ENCODE measurements around the gene TMEM260. TPM values are rescaled to one million over a fixed set of nuclear protein-coding genes. Genes with fewer than 3 reads are reported as not detected.

The TMEM260 gene
- total RNA-seq (10 to 100 TPM in 1 of 10 donors, 1 to 10 TPM in 9; 4.7 to 10.1 (median 5.2) TPM), polyA plus RNA-seq (1 to 10 TPM; 2.5 to 8.6 TPM)
- long read RNA-seq, donor 1, partial matches to known transcripts, result 2 of 5 reads
- long read RNA-seq, donor 1, other reads (novel, unspliced or antisense), result 3 of 5 reads
- long read RNA-seq, donor 2, partial matches to known transcripts, result 2 of 6 reads
- long read RNA-seq, donor 2, other reads (novel, unspliced or antisense), result 4 of 6 reads
- long read RNA-seq, donor 3, full-length matches to known transcripts, result 5 of 12 reads
- long read RNA-seq, donor 3, partial matches to known transcripts, result 1 of 12 reads
- long read RNA-seq, donor 3, other reads (novel, unspliced or antisense), result 6 of 12 reads

GRCh38 chr14:56579345-56580220, at the start of gene TMEM260:
Gene TMEM260 (plus strand): TSS chr14:56579798. CDS start chr14:56579915, 117 bp downstream.
- WGBS, 2 donors, result 0% methylated on average over 60 of the region's 60 CpGs
- no peaks in the 10 kb centered on the region for H3K9me3 ChIP-seq
- H3K36me3 ChIP-seq, result no peaks in the 10 kb centered on the region
- TF ChIP-seq CTCF (IDR thresholded peaks at IDR 0.05), result peak; percentile 83 to 98 (median 94)
- DNase-seq, result peak; percentile 86 to 87
- intact Hi-C loops (cut with DNase I), result no loop called here
- H3K27me3 ChIP-seq, result no peaks in the 10 kb centered on the region
- H3K4me3 ChIP-seq, result peak within 1 kb of the TSS; percentile 92 to 99 (median 94)
- peaks cover 0 to 38% (median 27%) of the 10 kb centered on the region in 9 donors for H3K4me1 ChIP-seq
- peak within 1 kb of the TSS; percentile 74 to 96 (median 83) for H3K27ac ChIP-seq
- peak; percentile 95 to 99 (median 97) for ATAC-seq

- no peak overlapping the region for H3K27ac ChIP-seq
- no peak for TF ChIP-seq CTCF (IDR thresholded peaks at IDR 0.05)
- H3K4me1 ChIP-seq, result no peaks in the 10 kb centered on the region
- ATAC-seq, result no peak
- H3K36me3 ChIP-seq, result no peaks in the 10 kb centered on the region
- H3K9me3 ChIP-seq, result no peaks in the 10 kb centered on the region
- DNase-seq, result no peak
- intact Hi-C loops (cut with DNase I), result no loop called here
- peaks cover 0 to 26% (median 10%) of the 10 kb centered on the region in 7 donors for H3K27me3 ChIP-seq
- WGBS, 2 donors, result 87 to 92% methylated on average over 7 of the region's 7 CpGs
- no peak overlapping the region for H3K4me3 ChIP-seq
These were observed 47.1 kb upstream of the TMEM260 start for GRCh38 chr14:56532546-56532945.

GRCh38 chr14:56534656-56535055, 44.9 kb upstream of the TMEM260 start:
- no peak for ATAC-seq
- Histone ChIP-seq H3K27me3 (peaks cover 0 to 16% (median 6%) of the 10 kb centered on the region in 7 donors), H3K4me3 (no peak overlapping the region), H3K36me3 (no peaks in the 10 kb centered on the region), H3K9me3 (no peaks in the 10 kb centered on the region), H3K27ac (no peak overlapping the region), H3K4me1 (no peaks in the 10 kb centered on the region)
- TF ChIP-seq CTCF (IDR thresholded peaks at IDR 0.05), result no peak
- intact Hi-C loops (cut with DNase I), result no loop called here
- 86 to 88% methylated on average over 10 of the region's 10 CpGs for WGBS, 2 donors
- no peak for DNase-seq

- intact Hi-C loops (cut with DNase I), result no loop called here
- H3K27ac ChIP-seq, result no peak overlapping the region
- H3K4me1 ChIP-seq, result no peaks in the 10 kb centered on the region
- WGBS, 2 donors, result 89 to 91% methylated on average over 2 of the region's 2 CpGs
- DNase-seq (no peak), ATAC-seq (no peak)
- no peaks in the 10 kb centered on the region for H3K27me3 ChIP-seq
- no peaks in the 10 kb centered on the region for H3K36me3 ChIP-seq
- no peak for TF ChIP-seq CTCF (IDR thresholded peaks at IDR 0.05)
- no peaks in the 10 kb centered on the region for H3K9me3 ChIP-seq
- H3K4me3 ChIP-seq, result no peak overlapping the region
These were observed 39.7 kb upstream of the TMEM260 start for GRCh38 chr14:56539862-56540261.
